Keratinocyte (primary cell): ENCODE results near the gene CD72. TPM values are rescaled to one million over a fixed set of nuclear protein-coding genes. Genes with fewer than 3 reads are reported as not detected.
"Not testable (repeated sequence)": the region's sequence is repeated elsewhere in the genome, so short reads cannot be mapped to it uniquely, and the experiment has no call there.

ENCODE experiments used
- DNase-seq: peaks from one replicate; pipeline ENCODE4 v3.0.0-alpha.2; 2011; ENCODE audit warnings: low read depth, missing footprints, low spot score
- FAIRE-seq: peaks from 2 replicates; lab custom pipeline; 2011; peaks lifted over from hg19 to GRCh38; lab: Jason Lieb, UNC
- H2AFZ ChIP-seq: 2 replicates; pipeline ENCODE4 v1.6.0; 2012; ENCODE audit warnings: low read length, control low read depth, inconsistent platforms; ENCODE audit not compliant: control insufficient read depth
- H3K27ac ChIP-seq: 2 replicates; pipeline ENCODE4 v1.5.1; 2011; ENCODE audit warnings: low read length; ENCODE audit not compliant: control insufficient read depth, insufficient read depth
- H3K27me3 ChIP-seq: 3 replicates; pipeline ENCODE4 v1.6.0; 2011; ENCODE audit warnings: low read length; ENCODE audit not compliant: control insufficient read depth, insufficient read depth; ENCODE audit errors: extremely low read depth
- H3K36me3 ChIP-seq, 2 experiments: 2 replicates in 1 of 2; 3 replicates in 1 of 2; pipeline ENCODE4 v1.5.1; 2011; ENCODE audit warnings: low read length in 2 of 2, mild to moderate bottlenecking in 1 of 2; ENCODE audit not compliant: control insufficient read depth in 2 of 2, insufficient read depth in 2 of 2; ENCODE audit errors: extremely low read depth in 1 of 2
- H3K4me1 ChIP-seq: 3 replicates; pipeline ENCODE4 v1.5.1; 2011; ENCODE audit warnings: low read length; ENCODE audit not compliant: control insufficient read depth, insufficient read depth; ENCODE audit errors: extremely low read depth
- H3K4me2 ChIP-seq: 3 replicates; pipeline ENCODE4 v1.6.0; 2011; ENCODE audit warnings: low read depth, low read length; ENCODE audit not compliant: control insufficient read depth, insufficient read depth; ENCODE audit errors: extremely low read depth
- H3K4me3 ChIP-seq, 3 experiments: fragments of 200-600 bp in 1 of 3; sonication (generic) in 1 of 3; 2 replicates in 2 of 3; 3 replicates in 1 of 3; pipeline ENCODE4 v1.5.1; 2011 to 2016; ENCODE audit warnings: low read length in 3 of 3, mild to moderate bottlenecking in 3 of 3, control low read depth in 2 of 3, inconsistent platforms in 1 of 3, low read depth in 1 of 3, mixed read lengths in 1 of 3, mixed run types in 1 of 3, moderate library complexity in 1 of 3; ENCODE audit not compliant: control insufficient read depth in 2 of 3, insufficient read depth in 2 of 3; ENCODE audit errors: extremely low read depth in 1 of 3
- H3K79me2 ChIP-seq: 2 replicates; pipeline ENCODE4 v1.6.0; 2012; ENCODE audit warnings: low read length; ENCODE audit not compliant: control insufficient read depth, insufficient read depth
- H3K9ac ChIP-seq: 3 replicates; pipeline ENCODE4 v1.6.0; 2011; ENCODE audit warnings: low read length; ENCODE audit not compliant: control insufficient read depth, insufficient read depth; ENCODE audit errors: extremely low read depth
- H3K9me1 ChIP-seq: 3 replicates; pipeline ENCODE4 v1.6.0; 2011; ENCODE audit warnings: low read length; ENCODE audit not compliant: control insufficient read depth, insufficient read depth; ENCODE audit errors: extremely low read depth
- H3K9me3 ChIP-seq: 2 replicates; pipeline ENCODE4 v1.5.1; 2012; ENCODE audit warnings: low read depth, low read length; ENCODE audit not compliant: control insufficient read depth
- H4K20me1 ChIP-seq: 3 replicates; pipeline ENCODE4 v1.6.0; 2011; ENCODE audit warnings: low read length; ENCODE audit not compliant: control insufficient read depth, insufficient read depth; ENCODE audit errors: extremely low read depth
- CTCF ChIP-seq, 3 experiments: IDR thresholded peaks in 1 of 3; conservative IDR thresholded peaks in 1 of 3; optimal IDR thresholded peaks in 1 of 3; 2 replicates in 2 of 3; 3 replicates in 1 of 3; pipeline versions ENCODE3 to v1.5.1; 2011; ENCODE audit warnings: low read length in 3 of 3, mild to moderate bottlenecking in 3 of 3, moderate library complexity in 2 of 3, control low read depth in 1 of 3, inconsistent platforms in 1 of 3; ENCODE audit not compliant: insufficient read depth in 2 of 3; ENCODE audit errors: extremely low read depth in 1 of 3
- EZH2 ChIP-seq: IDR thresholded peaks from one replicate; pipeline ENCODE4 v1.6.1; 2012; ENCODE audit warnings: inconsistent platforms, mild to moderate bottlenecking, low read length, moderate library complexity
- dilution Hi-C: fragments of 300-500 bp; cut with MboI; formaldehyde crosslinking; loops from one replicate; pipeline ENCODE4 v1.7.0; 2020; ENCODE audit warnings: low sequenced_read_pairs; ENCODE audit not compliant: extremely low pct_ligation_motif_present
- polyA plus RNA-seq, 5 experiments: library from polyadenylated mRNA; depleted of rRNA in 3 of 5; stranded (reverse) in 3 of 5; stranded (forward) in 1 of 5; unstranded in 1 of 5; fragments of >200 nt; gene quantifications; 1 replicate in 1 of 5; 2 replicates in 3 of 5; 3 replicates in 1 of 5; pipeline versions ENCODE4 v1.2.1 to v1.2.3, GENCODE V29; 2011 to 2012; ENCODE audit warnings: missing spikeins in 2 of 5, low read depth in 1 of 5, low replicate concordance in 1 of 5

Gene CD72
- polyA plus RNA-seq, 1 donor (not counting 4 experiments of a cell fraction or from before 2014, with no cell fraction given) = 0.66 TPM

GRCh38 chr9:35643046-35643445, 24.8 kb upstream of the CD72 start:
- Histone ChIP-seq H3K27ac (no peak overlapping the region), H4K20me1 (no peaks in the 10 kb centered on the region), H2AFZ (no peak overlapping the region), H3K9me3 (no peaks in the 10 kb centered on the region), H3K4me3 (no peak overlapping the region), H3K79me2 (no peaks in the 10 kb centered on the region), H3K36me3 (no peaks in the 10 kb centered on the region), H3K9me1 (no peaks in the 10 kb centered on the region), H3K4me1 (peaks cover 15% of the 10 kb centered on the region), H3K27me3 (no peaks in the 10 kb centered on the region), H3K9ac (no peak overlapping the region), H3K4me2 (no peak overlapping the region)
- dilution Hi-C loops = no loop called here
- no peak for FAIRE-seq
- TF ChIP-seq CTCF (optimal IDR thresholded peaks at IDR 0.05 in 1 of 3, IDR thresholded peaks at IDR 0.05 in 1 of 3, conservative IDR thresholded peaks at IDR 0.05 in 1 of 3; ENCODE audit: extremely low read depth in 1 of 3, insufficient read depth in 2 of 3, low read length in 3 of 3) (no peak), EZH2 (no peak)
- no peak for DNase-seq

GRCh38 chr9:35641478-35641877, 23.3 kb upstream of the CD72 start:
- H3K4me1 ChIP-seq = peaks cover 12% of the 10 kb centered on the region
- H4K20me1 ChIP-seq, H3K4me2 ChIP-seq, H3K9me1 ChIP-seq, H3K27me3 ChIP-seq, FAIRE-seq, H2AFZ ChIP-seq, H3K9me3 ChIP-seq, DNase-seq, H3K79me2 ChIP-seq, H3K9ac ChIP-seq, H3K27ac ChIP-seq, H3K4me3 ChIP-seq, H3K36me3 ChIP-seq, dilution Hi-C loops: not testable (repeated sequence)

GRCh38 chr9:35640431-35640830, 22.2 kb upstream of the CD72 start:
- H3K4me2 ChIP-seq, H3K9me1 ChIP-seq, H3K27me3 ChIP-seq, H3K9ac ChIP-seq, H3K36me3 ChIP-seq, H3K79me2 ChIP-seq, H3K4me3 ChIP-seq, H3K9me3 ChIP-seq, dilution Hi-C loops, H4K20me1 ChIP-seq, FAIRE-seq, H3K27ac ChIP-seq, DNase-seq, H3K4me1 ChIP-seq, H2AFZ ChIP-seq: not testable (repeated sequence)
